22Rv1 (cell line): ENCODE data around the gene HCRTR2.
"Not testable (repeated sequence)": the region's sequence is repeated elsewhere in the genome, so short reads cannot be mapped to it uniquely, and the experiment has no call there.

ENCODE experiments used
- ZFX ChIP-seq: fragments of 450-650 bp; IDR thresholded peaks from 2 replicates; pipeline ENCODE4 v1.6.1; 2017; ENCODE audit warnings: antibody characterized with exemption, borderline replicate concordance
- TF ChIP-seq, protein P1 (sequence below): fragments of 450-650 bp; IDR thresholded peaks from 2 replicates; pipeline ENCODE4 v1.5.1; 2017; ENCODE audit warnings: mild to moderate bottlenecking

DNA sequence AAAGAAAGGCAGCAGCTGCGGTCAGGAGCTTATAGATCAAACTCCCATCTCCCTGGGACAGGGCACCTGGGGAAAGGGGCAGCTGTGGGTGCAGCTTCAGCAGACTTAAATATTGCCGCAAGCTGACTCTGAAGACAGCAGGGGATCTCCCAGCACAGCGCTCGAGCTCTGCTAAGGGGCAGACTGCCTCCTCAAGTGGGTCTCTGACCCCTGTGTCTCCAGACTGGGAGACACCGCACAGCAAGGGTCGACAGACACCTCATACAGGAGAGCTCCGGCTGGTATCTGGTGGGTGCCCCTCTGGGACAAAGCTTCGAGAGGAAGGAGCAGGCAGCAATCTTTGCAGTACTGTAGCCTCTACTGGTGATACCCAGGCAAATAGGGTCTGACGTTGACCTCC is 15.5 kb upstream of the HCRTR2 start:
- TF ChIP-seq, protein P1, sequence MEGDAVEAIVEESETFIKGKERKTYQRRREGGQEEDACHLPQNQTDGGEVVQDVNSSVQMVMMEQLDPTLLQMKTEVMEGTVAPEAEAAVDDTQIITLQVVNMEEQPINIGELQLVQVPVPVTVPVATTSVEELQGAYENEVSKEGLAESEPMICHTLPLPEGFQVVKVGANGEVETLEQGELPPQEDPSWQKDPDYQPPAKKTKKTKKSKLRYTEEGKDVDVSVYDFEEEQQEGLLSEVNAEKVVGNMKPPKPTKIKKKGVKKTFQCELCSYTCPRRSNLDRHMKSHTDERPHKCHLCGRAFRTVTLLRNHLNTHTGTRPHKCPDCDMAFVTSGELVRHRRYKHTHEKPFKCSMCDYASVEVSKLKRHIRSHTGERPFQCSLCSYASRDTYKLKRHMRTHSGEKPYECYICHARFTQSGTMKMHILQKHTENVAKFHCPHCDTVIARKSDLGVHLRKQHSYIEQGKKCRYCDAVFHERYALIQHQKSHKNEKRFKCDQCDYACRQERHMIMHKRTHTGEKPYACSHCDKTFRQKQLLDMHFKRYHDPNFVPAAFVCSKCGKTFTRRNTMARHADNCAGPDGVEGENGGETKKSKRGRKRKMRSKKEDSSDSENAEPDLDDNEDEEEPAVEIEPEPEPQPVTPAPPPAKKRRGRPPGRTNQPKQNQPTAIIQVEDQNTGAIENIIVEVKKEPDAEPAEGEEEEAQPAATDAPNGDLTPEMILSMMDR = not testable (repeated sequence)
- not testable (repeated sequence) for TF ChIP-seq ZFX
